Measurements from ENCODE around the gene CALCOCO2.
"Not testable (repeated sequence)": the region's sequence is repeated elsewhere in the genome, so short reads cannot be mapped to it uniquely, and the experiment has no call there.

CALCOCO2 gene

GRCh38 chr17:48825446-48826381 lies 5.1 kb upstream of the CALCOCO2 start:
- no peak for DNase-seq

GRCh38 chr17:48831549-48831883 lies 681 bp downstream of the CALCOCO2 start:
- DNase-seq = no peak

- no peak for DNase-seq
Observed at GRCh38 chr17:48834973-48835372, 4.1 kb downstream of the CALCOCO2 start.

- DNase-seq = no peak
Observed at GRCh38 chr17:48835971-48836370, 5.1 kb downstream of the CALCOCO2 start.

GRCh38 chr17:48837458-48837857 lies 6.6 kb downstream of the CALCOCO2 start:
- not testable (repeated sequence) for DNase-seq

GRCh38 chr17:48840441-48840840 lies 9.6 kb downstream of the CALCOCO2 start:
- no peak for DNase-seq

GRCh38 chr17:48841395-48841831 lies 10.6 kb downstream of the CALCOCO2 start:
- DNase-seq = no peak

- no peak for DNase-seq
Observed at GRCh38 chr17:48842746-48843145, 11.9 kb downstream of the CALCOCO2 start.

- no peak for DNase-seq
Observed at GRCh38 chr17:48843187-48843900, 12.5 kb downstream of the CALCOCO2 start.

GRCh38 chr17:48850792-48851323 lies 20.0 kb downstream of the CALCOCO2 start:
- no peak for DNase-seq

- no peak for DNase-seq
Observed at GRCh38 chr17:48854774-48855476, 24.1 kb downstream of the CALCOCO2 start.

- no peak for DNase-seq
Observed at GRCh38 chr17:48856122-48856821, 25.4 kb downstream of the CALCOCO2 start.

GRCh38 chr17:48860034-48860433 lies 29.2 kb downstream of the CALCOCO2 start:
- no peak for DNase-seq

GRCh38 chr17:48860456-48860855 lies 29.6 kb downstream of the CALCOCO2 start:
- no peak for DNase-seq

- no peak for DNase-seq
Observed at GRCh38 chr17:48868916-48869500, 38.2 kb downstream of the CALCOCO2 start.

- DNase-seq = no peak
Observed at GRCh38 chr17:48869821-48870318, 39.0 kb downstream of the CALCOCO2 start.

GRCh38 chr17:48871035-48871550 lies 40.3 kb downstream of the CALCOCO2 start:
- no peak for DNase-seq

- DNase-seq = no peak
Observed at GRCh38 chr17:48871551-48872351, 40.9 kb downstream of the CALCOCO2 start.

GRCh38 chr17:48872409-48872808 lies 41.6 kb downstream of the CALCOCO2 start:
- not testable (repeated sequence) for DNase-seq

- DNase-seq = no peak
Observed at GRCh38 chr17:48873209-48873608, 42.4 kb downstream of the CALCOCO2 start.
